ENCODE results near the gene ALDH1L1.
"Not testable (repeated sequence)": the region's sequence is repeated elsewhere in the genome, so short reads cannot be mapped to it uniquely, and the experiment has no call there.

The ALDH1L1 gene

GRCh38 chr3:126104028-126104635, 76.3 kb downstream of the ALDH1L1 start:
- no peak for DNase-seq

- no peak for DNase-seq
Measured at GRCh38 chr3:126103121-126104027, 77.0 kb downstream of the ALDH1L1 start.

GRCh38 chr3:126102530-126102951, 77.8 kb downstream of the ALDH1L1 start:
- no peak for DNase-seq

- DNase-seq, result no peak
Measured at GRCh38 chr3:126102011-126102410, 78.4 kb downstream of the ALDH1L1 start.

- DNase-seq, result no peak
Measured at GRCh38 chr3:126101521-126101982, 78.8 kb downstream of the ALDH1L1 start.

- no peak for DNase-seq
Measured at GRCh38 chr3:126100634-126101301, 79.6 kb downstream of the ALDH1L1 start.

GRCh38 chr3:126100269-126100633, 80.1 kb downstream of the ALDH1L1 start:
- DNase-seq, result no peak

GRCh38 chr3:126098391-126098858, 82.0 kb downstream of the ALDH1L1 start:
- DNase-seq, result no peak

- DNase-seq, result no peak
Measured at GRCh38 chr3:126097801-126098200, 82.6 kb downstream of the ALDH1L1 start.

GRCh38 chr3:126096274-126096673, 84.1 kb downstream of the ALDH1L1 start:
- DNase-seq, result not testable (repeated sequence)

GRCh38 chr3:126092128-126092527, 88.3 kb downstream of the ALDH1L1 start:
- DNase-seq, result not testable (repeated sequence)

- DNase-seq, result no peak
Measured at GRCh38 chr3:126087552-126088175, 92.7 kb downstream of the ALDH1L1 start.

GRCh38 chr3:126085841-126086240, 94.5 kb downstream of the ALDH1L1 start:
- no peak for DNase-seq

GRCh38 chr3:126085276-126085675, 95.1 kb downstream of the ALDH1L1 start:
- no peak for DNase-seq

- peak; percentile 55 for DNase-seq
Measured at GRCh38 chr3:126084768-126085180, 95.6 kb downstream of the ALDH1L1 start.

GRCh38 chr3:126083913-126084767, 96.2 kb downstream of the ALDH1L1 start, which contains the start of gene SLC41A3:
SLC41A3 (minus strand) TSS chr3:126084124; CDS start chr3:126068219, 15,905 bp downstream.
- DNase-seq, result peak; percentile 84

GRCh38 chr3:126083511-126083912, 96.9 kb downstream of the ALDH1L1 start:
- peak; percentile 60 for DNase-seq

GRCh38 chr3:126083138-126083445, 97.3 kb downstream of the ALDH1L1 start:
- peak; percentile 46 for DNase-seq

- no peak for DNase-seq
Measured at GRCh38 chr3:126082362-126083137, 97.8 kb downstream of the ALDH1L1 start.

- DNase-seq, result peak; percentile 41
Measured at GRCh38 chr3:126081618-126082361, 98.6 kb downstream of the ALDH1L1 start.

Measured in hematopoietic multipotent progenitor cell treated with erythropoietin and hydrocortisone succinate and interleukin-3 and kit ligand, for 8 days (in vitro differentiated cells).